ENCODE measurements around the gene PDLIM7.
A peak's percentile ranks its signal among the peaks of the same experiment; 100 is the strongest.

PDLIM7 gene

DNA sequence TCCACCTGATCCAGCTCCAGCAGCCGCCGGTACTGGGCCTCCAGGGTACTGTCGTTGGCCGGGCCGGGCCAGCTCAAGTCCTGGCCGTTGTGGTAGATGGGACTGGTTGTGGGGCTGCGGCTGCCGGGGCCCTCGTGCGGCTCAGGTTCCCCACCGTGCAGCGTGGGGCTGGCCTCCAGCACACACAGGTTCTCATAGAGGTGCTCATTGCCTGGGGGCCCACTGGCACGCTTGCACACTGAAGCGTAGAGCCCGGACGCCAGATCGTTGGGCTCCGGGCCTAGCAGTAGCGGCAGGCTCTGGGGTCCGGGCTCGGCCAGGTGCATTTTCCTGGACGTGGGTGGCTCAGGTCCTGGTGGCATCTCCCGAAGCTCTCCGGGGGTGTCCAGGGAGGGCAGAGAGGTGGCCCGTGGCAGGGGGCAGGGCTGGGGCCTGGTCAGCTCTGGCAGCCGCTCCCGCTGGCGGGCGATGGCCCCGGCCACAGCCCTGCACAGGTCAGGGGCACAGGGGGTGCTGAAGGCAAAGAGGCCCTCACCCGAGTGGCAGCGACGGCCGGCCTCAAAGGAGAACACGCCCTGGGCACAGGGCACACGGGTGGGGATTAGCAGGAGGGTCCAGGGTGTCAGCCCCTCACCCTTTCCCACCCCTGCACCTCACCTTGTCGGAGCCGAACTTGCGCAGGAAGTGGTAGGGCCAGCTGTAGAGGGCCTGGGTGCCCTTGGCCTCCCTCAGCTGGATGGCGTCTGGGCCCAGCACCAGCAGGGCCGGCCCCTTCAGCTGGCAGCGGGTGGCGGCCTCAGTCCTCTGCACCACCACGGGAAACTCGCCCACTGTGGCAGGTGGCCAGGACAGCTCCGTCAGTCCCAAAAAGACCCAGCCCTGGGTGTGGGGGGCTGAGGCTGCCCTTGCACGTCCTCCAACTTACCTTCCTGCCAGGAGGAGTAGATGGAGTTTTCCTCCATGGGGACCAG lies 7.0 kb upstream of the PDLIM7 start:
- TF ChIP-seq ZNF274 (IDR thresholded peaks at IDR 0.05; ENCODE audit: low read depth, low read length) = no peak
- no peak overlapping the region for H3K4me3 ChIP-seq (ENCODE audit: low read length)

DNA sequence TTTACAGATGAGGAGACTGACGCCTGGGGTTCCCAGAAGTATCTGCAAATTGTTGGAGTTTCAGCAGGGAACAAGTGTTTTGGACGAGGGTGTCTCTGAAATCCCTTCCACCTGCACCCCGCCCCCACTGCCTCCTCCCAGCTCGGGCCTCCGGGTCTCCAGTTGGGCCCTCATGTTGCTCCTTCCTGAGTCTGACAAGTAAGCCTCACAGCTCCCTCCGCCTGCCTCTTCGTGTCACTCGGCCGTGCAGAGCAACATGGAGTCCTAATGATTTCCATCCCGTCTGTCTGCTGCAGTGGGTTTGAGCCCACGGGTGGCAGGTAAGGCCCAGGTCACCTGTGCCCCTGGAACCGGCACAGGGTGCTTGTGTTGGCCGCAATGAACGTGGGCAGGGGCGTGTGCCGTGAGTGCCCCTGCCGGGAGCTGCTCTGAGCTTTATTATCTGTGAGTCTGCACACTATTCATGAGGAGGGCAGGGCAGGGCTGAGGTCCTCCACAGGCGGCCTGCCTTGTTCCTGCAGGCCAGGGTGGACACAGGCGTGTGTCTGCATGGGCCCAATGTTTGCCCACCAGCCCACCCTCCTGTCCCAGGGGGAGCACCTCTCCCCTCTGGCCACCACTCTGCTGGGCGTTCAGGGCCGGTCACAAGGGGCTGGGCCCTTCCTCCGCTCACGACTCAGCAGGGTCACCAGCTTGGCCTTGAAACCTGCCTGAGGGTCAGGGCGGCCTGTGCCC lies 6.1 kb upstream of the PDLIM7 start:
- TF ChIP-seq ZNF274 (IDR thresholded peaks at IDR 0.05; ENCODE audit: low read depth, low read length) = no peak
- no peak overlapping the region for H3K4me3 ChIP-seq (ENCODE audit: low read length)

DNA sequence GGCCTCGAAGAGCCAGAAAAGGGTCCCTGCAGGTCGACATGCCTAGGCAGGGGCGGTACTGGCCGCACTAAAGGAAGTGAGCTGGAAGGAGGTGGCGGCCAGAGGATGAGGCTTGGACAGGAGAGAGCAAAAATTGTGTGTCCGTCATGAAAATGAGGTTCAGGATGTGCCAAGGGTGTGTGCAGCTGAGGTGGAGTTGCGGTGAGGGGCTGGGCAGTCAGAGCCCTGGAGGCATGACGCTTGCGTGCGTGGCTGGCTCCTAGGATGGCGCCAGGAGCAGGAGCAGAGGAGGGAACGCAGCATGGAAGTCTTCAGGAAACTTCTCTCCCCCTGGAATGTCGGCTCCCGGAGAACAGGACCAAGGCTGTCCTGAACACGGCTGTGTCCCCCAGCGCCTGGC lies 5.5 kb upstream of the PDLIM7 start:
- no peak overlapping the region; the same call in 1 of the 2 replicates for H3K4me3 ChIP-seq (ENCODE audit: low read length)
- TF ChIP-seq ZNF274 (IDR thresholded peaks at IDR 0.05; ENCODE audit: low read depth, low read length) = no peak

DNA sequence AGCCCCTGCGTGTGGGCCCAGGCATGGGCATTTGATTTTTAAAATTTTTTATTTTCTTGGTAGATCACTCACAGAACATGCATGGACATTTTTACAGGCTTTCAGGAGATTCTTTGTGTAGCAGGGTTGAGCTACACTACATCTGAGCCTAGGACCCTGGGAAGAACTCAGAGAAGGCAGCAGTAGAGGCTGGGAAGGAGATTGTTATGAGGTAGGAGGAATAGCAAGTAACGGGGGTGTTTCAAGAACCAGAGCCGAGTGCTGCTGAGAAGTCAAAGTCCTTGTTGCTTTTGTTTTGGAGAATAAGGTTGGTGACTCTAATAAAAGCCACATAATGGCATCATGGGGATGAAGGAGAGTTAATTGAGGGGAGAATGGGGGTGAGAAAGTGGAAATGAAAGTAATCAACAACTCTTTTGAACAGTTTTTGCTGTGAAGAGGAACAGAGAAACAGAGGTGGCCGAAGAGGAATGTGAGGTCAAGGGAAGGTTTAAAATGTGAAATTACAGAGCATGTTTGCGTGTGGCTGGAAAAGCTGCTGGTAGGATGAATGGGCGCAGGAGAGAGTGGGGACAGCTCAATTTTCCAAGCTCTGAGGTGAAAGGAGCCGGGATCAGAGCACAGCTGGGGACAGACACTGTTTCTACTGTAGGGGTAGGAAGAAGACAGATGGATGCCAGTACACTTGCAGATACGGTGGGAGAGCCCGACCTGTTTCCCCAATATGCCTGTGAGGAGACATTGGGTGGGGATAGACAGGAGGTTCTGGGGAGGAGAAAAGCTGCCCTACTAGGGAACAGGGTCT lies 4.7 kb upstream of the PDLIM7 start:
- TF ChIP-seq ZNF274 (IDR thresholded peaks at IDR 0.05; ENCODE audit: low read depth, low read length) = no peak
- no peak overlapping the region; the same call in 1 of the 2 replicates for H3K4me3 ChIP-seq (ENCODE audit: low read length)

DNA sequence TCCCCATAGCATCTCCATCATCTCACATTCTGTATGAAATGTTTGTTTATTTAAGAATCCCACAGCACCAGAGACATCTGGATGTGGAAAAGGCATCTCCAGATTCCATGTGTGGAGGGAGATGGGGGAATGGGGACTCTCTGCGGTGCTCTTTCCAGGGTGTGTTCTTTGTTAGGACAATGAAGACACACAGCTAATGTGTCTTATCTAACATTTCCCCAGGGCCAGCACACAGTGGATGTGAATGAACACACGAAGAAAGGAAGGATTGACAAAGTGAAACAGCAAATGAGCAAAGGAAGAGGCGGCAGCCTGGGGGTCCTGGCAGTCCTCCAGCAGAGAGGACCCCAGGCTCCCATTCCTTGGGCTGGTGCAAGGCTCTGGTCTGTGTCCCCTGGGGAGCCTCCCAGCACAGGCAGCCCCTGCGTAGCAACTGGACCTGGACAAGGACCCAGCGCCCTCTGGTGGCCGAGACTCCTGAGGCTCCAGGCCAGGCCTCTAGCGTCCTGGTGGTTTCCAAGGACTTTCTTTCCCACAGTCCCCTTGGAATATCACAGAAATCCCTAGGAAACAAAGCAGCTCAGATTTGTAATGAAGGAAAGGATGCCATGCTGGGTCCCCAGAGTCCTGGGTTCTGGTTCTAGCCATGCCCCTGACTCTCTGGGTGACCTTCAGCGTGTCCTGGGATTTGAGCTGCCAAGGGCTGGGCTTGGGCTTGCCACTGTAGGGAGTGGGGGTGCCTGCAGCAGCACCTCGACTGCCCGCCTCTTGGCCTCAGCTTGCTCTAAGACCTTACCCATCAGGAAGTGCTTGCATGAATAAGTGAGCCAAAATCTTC lies 3.5 kb upstream of the PDLIM7 start:
- no peak overlapping the region for H3K4me3 ChIP-seq (ENCODE audit: low read length)
- no peak for TF ChIP-seq ZNF274 (IDR thresholded peaks at IDR 0.05; ENCODE audit: low read depth, low read length)

DNA sequence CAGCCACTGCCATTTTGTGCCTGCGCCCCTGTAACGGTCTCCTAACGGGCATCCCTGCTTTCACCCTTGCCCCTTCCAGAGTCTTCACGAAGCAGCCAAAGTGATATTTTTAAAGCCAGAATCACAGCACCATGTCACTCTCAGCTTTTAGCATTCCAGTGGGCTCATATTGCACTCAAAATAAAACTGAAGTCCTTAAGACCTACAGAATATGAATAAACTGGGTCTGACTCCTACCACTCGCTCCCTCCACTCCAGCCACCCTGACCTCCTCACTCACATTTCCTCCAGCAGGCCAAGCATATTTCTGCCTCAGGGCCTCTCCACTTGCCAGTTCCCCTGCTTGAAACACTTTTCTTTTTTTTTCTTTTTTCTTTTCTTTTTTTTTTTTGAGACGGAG lies 2.4 kb upstream of the PDLIM7 start:
- no peak for TF ChIP-seq ZNF274 (IDR thresholded peaks at IDR 0.05; ENCODE audit: low read depth, low read length)
- H3K4me3 ChIP-seq (ENCODE audit: low read length) = no peak overlapping the region

DNA sequence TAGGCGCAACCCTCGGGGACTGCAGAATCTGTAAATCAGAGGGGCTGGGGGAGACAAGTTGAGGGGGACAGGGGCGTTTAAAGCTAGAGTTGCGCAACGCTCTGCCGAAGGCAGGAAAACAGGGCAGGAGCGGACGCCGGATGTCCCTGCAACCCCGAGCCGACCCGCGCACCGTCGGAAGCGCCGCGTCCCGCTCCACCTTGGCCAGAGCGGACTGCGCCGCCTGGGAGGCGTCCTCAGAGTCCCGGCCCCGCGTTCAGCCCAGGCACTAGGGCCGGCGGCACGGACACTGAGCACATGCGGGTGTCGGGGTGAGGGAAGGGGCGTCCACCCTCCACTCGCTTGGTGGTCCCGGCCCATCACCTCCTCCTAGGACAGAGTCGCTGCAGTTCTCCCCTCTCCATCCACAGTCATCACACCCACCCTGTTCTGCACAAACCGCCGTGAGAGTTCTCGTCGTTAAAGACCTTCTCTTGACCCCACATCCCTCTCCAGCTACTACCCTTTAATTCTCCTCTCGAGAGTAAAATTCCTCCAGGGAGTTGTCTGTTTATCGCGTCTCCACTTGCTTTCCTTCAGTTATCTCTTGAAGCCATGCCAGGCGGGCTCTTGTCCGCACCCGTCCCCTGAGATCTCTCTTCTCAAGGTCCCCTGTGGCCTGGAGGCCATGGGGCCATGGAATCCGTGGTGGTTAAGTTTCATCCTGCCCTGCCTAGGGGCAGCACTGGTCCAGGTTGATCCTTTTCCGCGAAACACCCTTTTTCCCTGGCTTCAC lies 796 bp upstream of the PDLIM7 start:
- no peak for TF ChIP-seq ZNF274 (IDR thresholded peaks at IDR 0.05; ENCODE audit: low read depth, low read length)
- H3K4me3 ChIP-seq (ENCODE audit: low read length) = peak overlapping the region; percentile 26; the same call in 1 of the 2 replicates

DNA sequence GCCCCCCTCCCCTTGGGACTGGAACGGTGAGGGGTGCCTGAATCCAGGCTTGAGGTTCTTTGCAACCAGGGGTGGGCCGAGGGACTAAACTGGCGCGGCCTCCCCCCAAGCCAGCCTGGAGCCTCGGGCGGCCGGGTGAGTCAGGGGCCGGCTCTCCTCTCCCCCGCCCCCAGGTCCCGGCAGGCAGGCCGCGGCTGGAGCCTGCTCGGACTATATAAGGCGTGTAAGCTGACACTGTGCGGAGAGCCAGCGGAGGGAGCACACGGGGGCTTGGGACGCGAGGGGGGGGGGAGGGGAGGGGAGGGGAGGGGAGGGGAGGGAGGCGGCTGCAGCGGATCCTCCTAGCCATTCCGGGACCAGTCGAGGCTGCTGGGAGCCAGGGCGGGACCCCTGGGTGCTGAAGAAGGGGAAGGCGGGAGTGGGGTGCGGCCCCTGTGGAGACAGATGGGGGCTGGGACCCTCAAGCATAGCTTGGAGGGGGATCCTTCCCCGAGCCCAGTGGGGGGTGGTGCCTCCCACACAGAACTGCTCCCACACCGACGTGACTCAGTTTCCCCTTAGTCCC lies 595 bp downstream of the PDLIM7 start:
- peak overlapping the region; percentile 72; the same call in 1 of the 2 replicates for H3K4me3 ChIP-seq (ENCODE audit: low read length)
- no peak for TF ChIP-seq ZNF274 (IDR thresholded peaks at IDR 0.05; ENCODE audit: low read depth, low read length)

DNA sequence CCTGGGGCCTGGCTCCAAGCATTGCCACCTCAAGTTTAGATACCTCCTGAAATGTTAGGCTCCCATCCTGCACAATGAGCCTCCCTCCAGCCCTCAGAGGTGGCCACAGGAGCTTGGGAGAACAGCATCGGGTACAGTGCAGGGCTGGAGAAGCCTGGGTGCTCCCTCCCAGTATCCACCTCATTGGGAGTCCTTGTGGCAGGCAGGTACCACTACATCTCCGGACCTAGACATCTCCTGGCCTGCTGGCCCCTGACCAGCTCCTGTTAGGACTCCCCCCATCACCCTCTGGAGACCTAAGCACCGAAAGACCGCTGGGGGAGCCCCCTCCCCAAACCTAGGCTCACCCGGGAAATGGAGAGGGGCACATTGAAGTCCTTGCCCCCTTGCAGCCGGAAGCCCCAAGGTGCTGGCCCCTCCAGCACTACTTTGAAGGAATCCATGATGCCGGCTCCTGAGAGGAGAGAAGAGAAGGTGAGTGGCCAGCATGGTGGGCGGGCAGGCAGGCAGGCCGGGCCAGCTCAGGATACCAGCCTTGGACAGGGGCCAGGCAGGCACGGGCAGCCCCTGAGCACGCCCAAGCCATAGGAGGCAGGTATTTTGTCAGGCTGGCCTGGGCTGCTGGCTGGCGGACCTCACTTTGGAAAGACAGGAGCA lies 1.2 kb downstream of the PDLIM7 start:
- peak overlapping the region; percentile 49; the same call in 1 of the 2 replicates for H3K4me3 ChIP-seq (ENCODE audit: low read length)
- TF ChIP-seq ZNF274 (IDR thresholded peaks at IDR 0.05; ENCODE audit: low read depth, low read length) = no peak

DNA sequence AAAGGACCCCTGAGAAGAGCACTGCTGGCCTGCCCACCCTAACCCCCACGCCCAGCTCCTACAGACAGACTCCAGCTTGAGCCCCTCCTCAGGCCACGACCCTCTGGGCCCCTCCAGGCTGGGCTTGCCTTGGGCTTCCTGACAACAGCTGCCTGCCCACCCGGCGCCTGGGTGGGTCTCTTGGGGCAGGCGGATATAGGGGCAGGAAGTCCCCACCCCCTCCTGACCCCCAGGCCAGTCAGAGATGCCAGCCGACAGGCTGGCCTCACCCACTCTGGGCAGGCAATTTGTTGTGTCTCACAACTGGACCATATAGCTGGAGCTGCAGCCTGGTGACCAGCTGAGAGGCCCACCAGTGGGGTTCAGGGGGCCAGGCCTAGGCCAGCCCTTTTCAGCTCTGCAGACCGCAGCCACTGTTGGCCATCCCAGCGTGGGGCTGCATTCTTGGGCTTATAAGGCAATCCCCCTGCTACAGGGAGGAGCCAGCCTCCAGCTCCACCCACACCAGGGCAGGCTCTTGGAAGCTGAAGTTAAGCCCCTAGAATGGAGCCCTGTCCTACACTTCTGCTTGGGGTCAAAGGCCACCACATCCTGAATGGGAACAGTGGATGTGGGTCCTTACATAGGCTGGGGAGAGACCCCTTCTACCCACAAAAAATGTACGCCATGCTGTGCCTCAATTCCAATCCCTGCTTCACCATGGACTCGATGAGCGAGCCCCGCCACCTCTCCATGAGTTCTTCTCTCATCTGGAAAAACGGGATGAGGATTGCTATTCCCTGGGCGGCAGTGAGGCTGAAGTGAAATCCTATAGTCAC lies 2.0 kb downstream of the PDLIM7 start:
- TF ChIP-seq ZNF274 (IDR thresholded peaks at IDR 0.05; ENCODE audit: low read depth, low read length) = no peak
- H3K4me3 ChIP-seq (ENCODE audit: low read length) = no peak overlapping the region
